ENCODE results near the gene BLNK.

DNA sequence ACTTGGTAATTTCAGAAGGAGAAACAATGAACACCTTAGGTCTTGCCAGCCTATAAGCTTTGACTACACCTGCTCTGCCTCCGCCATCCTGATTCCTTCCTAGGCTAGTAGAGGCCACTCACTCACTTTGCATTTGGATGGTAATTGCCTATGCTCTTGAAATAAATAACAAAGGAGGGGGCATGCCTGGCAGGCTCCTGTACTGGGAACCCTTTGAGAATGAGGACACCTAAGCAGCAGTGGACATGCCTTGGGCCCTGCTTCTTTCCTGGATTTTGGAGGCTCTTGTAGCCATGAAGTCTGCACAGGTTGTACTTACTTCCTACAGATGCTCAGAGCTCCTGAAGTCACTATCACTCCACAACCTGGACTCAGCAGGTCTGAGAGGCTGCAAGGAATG lies 65.8 kb downstream of the BLNK start:
- TF ChIP-seq POLR2A (IDR thresholded peaks at IDR 0.05) (no peak), POLR2AphosphoS5 (IDR thresholded peaks at IDR 0.05) (no peak), EP300 (IDR thresholded peaks at IDR 0.05) (no peak)
- TF ChIP-seq, protein P1, sequence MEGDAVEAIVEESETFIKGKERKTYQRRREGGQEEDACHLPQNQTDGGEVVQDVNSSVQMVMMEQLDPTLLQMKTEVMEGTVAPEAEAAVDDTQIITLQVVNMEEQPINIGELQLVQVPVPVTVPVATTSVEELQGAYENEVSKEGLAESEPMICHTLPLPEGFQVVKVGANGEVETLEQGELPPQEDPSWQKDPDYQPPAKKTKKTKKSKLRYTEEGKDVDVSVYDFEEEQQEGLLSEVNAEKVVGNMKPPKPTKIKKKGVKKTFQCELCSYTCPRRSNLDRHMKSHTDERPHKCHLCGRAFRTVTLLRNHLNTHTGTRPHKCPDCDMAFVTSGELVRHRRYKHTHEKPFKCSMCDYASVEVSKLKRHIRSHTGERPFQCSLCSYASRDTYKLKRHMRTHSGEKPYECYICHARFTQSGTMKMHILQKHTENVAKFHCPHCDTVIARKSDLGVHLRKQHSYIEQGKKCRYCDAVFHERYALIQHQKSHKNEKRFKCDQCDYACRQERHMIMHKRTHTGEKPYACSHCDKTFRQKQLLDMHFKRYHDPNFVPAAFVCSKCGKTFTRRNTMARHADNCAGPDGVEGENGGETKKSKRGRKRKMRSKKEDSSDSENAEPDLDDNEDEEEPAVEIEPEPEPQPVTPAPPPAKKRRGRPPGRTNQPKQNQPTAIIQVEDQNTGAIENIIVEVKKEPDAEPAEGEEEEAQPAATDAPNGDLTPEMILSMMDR (IDR thresholded peaks at IDR 0.05) = no peak

Data from upper lobe of left lung (tissue), 4 donors.